ENCODE data around the gene CLMN.

Gene CLMN

GRCh38 chr14:95319312-95320077 lies at the start of gene CLMN:
TSS of gene CLMN (minus strand) at chr14:95319908. CDS start at chr14:95319792, 116 bp downstream.
- peak; percentile 23 to 32 for DNase-seq

DNA sequence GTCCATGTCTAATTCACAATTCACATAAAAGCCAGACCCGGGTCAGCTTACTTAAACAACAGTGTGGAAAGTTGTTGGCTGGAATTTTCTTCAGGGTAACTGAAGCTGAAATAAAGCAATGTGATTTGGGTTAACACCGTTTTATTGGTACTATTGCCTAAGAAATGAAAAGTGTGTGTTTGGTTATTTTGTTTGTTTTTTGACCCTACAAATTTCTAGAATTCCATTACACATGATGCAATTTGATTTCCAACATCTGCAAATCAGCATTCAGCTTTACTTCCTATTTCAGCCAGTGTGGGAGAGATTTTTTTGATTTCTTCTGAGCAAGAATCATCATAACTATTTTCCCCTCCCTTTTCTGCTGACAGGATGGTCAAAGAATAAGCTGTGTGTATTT lies 45.7 kb upstream of the CLMN start:
- no peak for DNase-seq

GRCh38 chr14:95364481-95365209 lies 44.9 kb upstream of the CLMN start:
- no peak for DNase-seq

DNA sequence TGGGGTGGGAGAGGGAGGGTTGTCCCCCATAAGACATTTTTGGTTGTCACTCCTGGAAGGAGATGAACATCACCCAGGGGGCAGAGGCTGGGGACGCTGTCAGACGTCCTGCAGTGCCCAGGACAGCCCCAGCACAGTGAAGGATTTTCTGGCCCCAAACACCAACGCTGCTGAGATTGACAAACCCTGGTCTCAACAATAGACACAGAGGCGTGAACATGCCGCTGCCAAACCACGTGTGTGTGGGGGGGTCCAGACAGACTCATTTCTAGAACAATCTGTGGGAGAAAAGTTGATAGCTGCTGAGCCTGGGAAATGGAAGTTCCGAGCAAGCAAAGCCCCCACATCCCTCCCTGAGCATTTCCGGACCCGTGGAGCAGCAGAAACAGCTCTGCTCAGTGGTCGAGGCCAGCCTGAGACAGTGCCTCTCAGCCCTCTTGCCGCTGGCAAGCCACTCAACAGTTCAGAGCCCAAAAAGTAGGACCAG lies 43.8 kb upstream of the CLMN start:
- DNase-seq = no peak

- no peak for DNase-seq
These were observed 42.4 kb upstream of the CLMN start for GRCh38 chr14:95362138-95362494.

DNA sequence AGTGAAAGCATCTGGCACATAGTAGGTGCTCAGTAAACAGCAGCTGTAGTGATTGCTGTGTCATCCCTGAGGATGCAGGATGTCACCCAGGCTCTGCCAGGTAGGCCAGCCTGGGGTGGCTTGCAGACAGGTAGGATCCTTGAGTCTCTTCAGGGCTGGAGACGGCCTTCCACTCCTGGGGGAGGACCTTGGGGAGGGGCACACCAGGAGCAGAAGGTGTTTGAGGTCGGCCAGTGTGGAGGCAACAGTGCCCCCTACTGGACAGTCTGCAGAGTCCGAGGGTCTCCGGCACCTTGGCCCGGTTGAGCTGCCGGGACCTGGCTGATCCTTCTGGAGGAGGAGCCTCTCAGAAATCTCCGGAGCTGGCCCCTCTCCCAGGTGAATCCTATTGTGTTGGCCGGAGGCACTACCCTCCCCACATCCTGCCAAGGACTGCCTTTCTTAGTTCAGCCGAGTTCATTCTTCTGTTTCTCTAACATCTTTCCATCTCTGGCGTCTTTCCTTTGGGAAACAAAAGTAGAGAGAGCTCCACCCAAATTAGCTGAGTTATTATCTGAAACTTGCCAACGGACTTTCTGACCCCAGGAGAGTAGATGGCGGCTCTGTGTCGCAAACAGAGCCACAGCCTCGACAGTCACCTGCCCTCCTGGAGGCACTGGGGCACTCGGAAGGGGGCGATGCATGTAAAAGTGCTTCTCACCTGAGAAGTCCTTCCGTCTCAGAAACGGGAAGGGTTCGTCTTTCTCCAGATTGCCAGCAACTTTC lies 41.8 kb upstream of the CLMN start:
- DNase-seq = peak; percentile 42 to 61

DNA sequence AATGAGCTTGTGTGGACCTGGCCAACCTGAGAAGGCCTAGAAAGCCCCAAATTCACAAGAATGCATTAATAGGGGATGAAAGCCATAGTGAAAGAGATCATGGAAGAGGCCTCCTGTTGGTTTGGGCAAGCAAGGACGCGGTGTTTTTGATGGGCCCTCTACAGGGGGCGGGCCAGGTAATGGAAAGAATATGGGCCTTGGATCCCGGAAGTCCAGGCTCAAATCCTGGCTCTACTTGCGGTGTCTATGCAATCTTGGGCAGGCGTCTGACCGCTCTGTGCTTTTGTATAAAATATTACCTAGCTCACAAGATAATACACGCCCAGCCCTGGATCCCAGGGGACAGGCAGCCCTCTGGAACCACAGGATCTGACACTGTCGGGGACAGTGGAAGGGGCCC lies 41.1 kb upstream of the CLMN start:
- no peak for DNase-seq

DNA sequence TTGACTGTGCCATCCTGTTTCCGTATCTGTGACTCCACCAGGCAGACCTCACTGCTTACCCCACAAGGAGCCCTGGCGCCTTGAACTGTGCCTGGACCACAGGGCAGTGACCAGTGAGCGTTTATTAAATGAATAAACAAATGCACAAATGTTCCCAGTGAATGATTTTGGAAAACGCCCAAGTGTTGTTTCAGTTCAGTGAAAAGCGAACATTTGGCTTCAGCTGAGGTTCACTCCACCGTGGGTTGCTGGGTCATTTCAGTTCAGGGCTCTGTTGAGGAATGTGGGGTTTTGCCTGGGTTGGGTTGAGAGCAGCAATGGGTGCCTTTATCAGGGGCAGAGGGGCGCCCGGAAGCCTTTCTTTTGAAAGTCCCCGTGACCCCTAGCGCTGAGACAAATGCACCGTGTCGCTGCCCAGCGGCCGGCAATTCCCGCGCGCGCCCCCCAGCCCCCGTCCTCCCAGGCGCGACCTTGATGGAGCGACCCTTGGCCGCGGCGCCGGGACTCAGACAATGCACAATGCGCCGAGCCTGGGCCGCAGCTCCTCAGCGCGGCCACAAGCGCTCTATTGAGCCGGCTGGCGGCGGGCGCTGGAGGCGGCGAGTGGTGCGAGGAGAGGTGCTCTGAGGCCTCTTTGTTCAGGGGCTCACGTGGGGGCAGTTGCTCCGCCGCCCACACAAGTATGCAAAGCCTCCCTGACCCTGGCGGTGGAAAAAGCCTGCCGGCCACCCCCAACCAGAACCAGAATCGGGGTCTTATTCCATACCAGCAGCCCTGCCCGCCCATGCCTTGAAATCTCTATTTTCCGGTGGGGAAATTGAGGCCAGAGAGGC lies 40.5 kb upstream of the CLMN start:
- DNase-seq = no peak

GRCh38 chr14:95356245-95356869 lies 36.6 kb upstream of the CLMN start:
- DNase-seq = no peak

DNA sequence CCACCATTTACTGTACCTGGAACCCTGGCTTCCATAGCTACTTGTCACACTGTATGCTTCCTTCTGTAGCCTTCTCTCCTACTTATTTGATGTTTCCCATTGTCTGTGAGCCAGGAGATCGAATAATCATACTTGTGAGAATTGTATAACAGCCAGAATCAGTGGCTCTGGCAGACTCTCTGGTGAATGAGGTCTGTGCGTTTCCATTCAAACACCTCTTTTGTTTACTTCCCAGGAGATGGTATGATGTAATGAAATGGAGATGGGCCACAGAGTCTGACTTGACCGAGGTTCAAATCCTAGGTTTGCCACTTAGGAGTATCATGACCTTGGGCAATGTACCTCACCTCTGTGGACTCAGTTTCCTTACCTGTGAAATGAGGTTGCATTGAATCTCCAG lies 35.7 kb upstream of the CLMN start:
- no peak for DNase-seq

DNA sequence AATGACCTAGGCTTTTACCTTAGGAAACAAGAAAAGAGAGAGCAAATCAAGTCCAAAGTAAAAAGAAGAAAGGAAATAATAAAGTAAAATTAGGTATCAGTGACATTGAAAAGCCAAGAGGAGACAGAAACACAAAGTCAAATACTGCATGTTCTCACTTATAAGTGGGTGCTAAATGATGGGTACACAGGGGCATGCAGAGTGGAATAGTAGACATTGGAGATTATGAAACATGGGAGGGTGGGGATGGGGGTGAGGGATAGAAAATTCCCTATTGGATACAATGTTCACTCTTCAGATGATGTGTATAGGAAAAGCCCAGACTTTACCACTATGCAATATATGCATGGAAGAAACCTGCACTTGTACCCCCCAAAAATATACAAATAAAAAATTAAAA lies 35.1 kb upstream of the CLMN start:
- DNase-seq = no peak

DNA sequence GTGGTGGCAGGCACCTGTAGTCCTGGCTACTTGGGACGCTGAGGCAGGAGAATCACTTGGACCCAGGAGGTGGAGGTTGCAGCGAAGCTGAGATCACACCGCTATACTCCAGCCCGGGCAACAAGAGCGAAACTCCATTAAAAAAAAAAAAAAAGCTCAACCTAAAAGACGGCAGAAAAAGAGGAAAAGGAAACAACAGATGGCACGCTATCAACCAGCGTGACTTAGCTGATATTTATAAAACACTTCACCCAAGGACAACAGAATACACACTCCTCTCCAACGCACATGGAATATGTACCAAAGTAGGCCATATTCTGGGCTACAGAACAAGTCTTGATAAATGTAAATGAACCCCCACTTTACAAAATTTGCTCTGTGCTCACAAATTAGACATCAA lies 34.0 kb upstream of the CLMN start:
- no peak for DNase-seq

- DNase-seq = no peak
These were observed 33.3 kb upstream of the CLMN start for GRCh38 chr14:95353007-95353406.

DNA sequence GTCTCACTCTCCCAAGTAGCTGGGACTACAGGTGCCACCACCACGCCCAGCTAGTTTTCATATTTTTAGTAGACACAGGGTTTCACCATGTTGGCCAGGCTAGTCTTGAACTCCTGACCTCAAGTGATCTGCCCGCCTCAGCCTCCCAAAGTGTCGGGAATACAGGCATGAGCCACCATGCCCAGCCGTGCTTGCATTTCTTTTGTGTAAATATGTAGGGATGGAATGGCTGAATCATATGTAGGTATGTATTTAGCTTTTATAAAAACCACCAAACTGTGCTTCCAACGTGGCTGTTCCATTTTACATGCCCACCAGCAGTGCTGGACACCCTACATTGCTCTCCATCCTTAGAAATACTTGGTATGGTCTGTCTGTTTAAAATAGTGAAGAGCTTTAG lies 32.8 kb upstream of the CLMN start:
- no peak for DNase-seq

GRCh38 chr14:95349241-95349640 lies 29.5 kb upstream of the CLMN start:
- DNase-seq = no peak

DNA sequence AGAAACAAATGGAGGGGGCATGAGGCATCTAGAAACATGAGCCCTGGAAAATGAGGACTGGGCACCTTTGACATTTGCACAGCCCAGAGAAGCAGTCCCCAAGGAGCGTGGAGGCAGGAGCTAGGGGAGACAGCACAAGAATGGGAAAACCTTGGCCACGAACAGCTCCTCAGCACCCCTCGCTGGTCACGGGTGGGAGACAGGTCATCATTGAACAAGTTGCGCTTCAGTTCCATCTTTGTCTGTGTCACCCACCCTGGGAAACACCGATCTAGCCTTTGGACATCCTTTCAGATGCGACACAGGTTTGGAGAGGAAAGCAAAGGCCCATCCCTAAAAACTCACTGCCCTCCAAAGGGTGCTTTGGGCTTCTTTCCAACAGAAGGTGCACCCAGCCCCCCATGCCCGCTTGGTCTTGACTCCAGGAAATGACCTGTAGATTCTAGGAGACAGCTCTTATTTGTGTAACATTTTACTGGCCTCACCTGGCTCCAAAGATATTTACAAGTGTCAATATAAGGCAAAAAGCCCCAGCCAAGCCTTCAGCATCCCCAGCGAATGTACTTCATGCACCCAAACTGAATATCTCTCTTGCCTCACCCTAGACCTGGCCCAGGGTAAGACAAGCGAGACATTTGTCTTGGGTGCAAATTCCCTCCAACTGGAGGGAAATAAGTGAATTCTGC lies 28.8 kb upstream of the CLMN start:
- no peak for DNase-seq

- no peak for DNase-seq
These were observed 27.1 kb upstream of the CLMN start for GRCh38 chr14:95346820-95347219.

GRCh38 chr14:95346266-95346665 lies 26.6 kb upstream of the CLMN start:
- DNase-seq = no peak

GRCh38 chr14:95345032-95345431 lies 25.3 kb upstream of the CLMN start:
- no peak for DNase-seq

- no peak for DNase-seq
These were observed 24.8 kb upstream of the CLMN start for GRCh38 chr14:95344536-95344935.

DNA sequence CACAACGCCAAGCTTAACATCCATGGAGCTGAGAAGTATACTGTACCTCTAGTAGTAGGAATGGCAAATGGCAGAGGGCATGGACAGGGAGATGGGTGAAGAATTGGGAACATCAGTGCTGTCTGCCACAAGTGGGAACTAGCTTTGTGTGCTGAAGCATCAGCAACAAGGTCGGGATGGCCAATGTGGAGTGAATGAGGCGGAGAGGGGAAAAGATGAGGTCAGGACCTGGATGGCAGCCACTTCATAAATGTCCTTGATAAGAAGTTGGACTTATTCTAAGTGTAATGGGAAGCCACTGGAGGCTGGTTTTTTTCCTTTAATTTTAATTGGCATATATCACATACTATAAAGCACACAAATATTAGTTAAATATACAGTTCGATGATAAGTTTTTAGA lies 21.9 kb upstream of the CLMN start:
- no peak for DNase-seq

DNA sequence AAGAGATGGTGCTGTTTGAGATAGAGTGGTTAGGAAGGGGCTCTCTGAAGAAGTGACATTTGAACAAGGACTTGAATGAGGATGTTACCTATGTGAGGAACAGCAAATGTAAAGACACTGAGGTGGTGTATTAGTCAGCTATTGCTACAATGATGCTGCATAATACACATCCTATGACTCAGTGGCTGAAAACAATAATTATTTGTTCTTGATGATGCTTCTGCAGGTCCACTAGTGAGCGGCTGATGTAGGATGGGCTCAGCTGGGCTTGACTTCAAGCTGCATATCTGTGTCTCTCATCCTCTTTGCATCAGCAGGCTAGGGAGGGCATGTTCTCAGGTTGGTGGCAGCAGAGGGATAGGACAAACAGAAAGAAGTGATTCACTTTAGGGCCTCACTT lies 21.4 kb upstream of the CLMN start:
- DNase-seq = no peak

All from stimulated activated CD4-positive, alpha-beta T cell treated with anti-CD3 and anti-CD28 coated beads, Interleukin-2, amount 100 ng/mL, for 24 hours (primary cell).